ENCODE measurements around the gene CHRM1. TPM values are rescaled to one million over a fixed set of nuclear protein-coding genes. Genes with fewer than 3 reads are reported as not detected.

CHRM1 gene
- total and polyA plus RNA-seq, 2 of the 13 experiments (the other 11 are each of a cell fraction or from before 2014, with no cell fraction given), result not detected

DNA sequence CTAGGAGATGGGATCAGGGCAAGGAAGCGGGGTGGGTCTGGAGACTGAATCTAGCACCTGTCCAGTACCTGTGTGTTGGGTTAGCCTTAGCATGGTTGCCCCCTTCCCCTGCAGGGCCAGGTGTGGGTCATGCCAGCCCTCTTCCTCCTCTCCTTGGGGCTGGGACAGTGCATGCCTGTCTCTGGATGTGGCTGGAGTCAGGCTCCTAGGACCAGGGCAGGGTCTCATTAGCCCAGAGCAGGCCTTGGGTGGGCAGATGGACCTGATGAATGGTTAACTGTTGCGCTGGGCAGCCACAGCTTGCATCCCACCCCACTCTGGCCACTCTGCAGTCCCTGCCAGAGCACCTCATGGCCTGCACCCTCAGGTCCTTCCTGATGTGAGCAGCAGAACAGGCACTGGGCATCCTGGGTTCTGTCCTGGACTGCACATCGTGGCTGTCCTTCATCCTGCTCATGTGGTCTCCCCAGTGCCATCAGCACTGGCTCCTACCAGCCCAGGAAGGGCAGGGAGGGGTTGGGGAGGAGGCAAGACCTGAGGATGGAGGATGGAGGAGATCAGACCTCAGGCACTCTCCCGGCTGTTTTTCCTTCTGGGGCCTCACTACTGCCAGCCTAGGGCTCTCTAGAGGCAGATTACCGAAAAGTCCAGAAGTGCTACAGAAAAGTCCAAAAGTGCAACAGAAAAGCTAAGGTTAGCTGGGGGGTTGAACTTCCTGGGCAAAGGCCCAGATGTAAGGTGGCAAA lies 12.8 kb upstream of the CHRM1 start:
- H4K20me1 ChIP-seq (ENCODE audit: insufficient read depth, low read length), result no peaks in the 10 kb centered on the region
- in situ Hi-C loops (cut with HindIII; ENCODE audit: extremely low pct_ligation_motif_present, low pct_unique_long_range_greater_than_20kb), result no loop called here
- 29% methylated on average over 4 of the region's 5 CpGs for WGBS (ENCODE audit: low lambda C conversion rate)
- H3K36me3 ChIP-seq (replicated peaks in 1 of 2; ENCODE audit: control insufficient read depth in 1 of 2, insufficient read depth in 2 of 2, low read length in 2 of 2), result no peaks in the 10 kb centered on the region
- no peaks in the 10 kb centered on the region for H3K79me2 ChIP-seq (ENCODE audit: insufficient read depth, low read length)
- H3K4me2 ChIP-seq (ENCODE audit: low read depth, low read length), result no peak overlapping the region
- BruUV-seq (replicated peaks), result no TSS peak
- no peak for FAIRE-seq
- DNase-seq (ENCODE audit: low spot score), result no peak
- H3K9me3 ChIP-seq (ENCODE audit: low read length), result no peaks in the 10 kb centered on the region
- H3K4me3 ChIP-seq (replicated peaks in 1 of 3; ENCODE audit: insufficient read depth in 1 of 3, low read depth in 2 of 3, low read length in 3 of 3), result no peak overlapping the region
- ATAC-seq, result peak; percentile 21; the same call in 1 of the 3 replicates
- H3K27ac ChIP-seq (ENCODE audit: extremely low read length, insufficient read depth, low read length), result no peak overlapping the region
- CTCF ChIA-PET (ENCODE audit: low intra/inter-chr PET ratio, low total read pairs), result no interaction called here
- peaks cover 5 to 12% of the 10 kb centered on the region in 2 experiments; a peak in 3 of 5 replicates for H3K27me3 ChIP-seq (ENCODE audit: control insufficient read depth in 1 of 2, insufficient read depth in 2 of 2, low read length in 2 of 2)
- H3K9ac ChIP-seq (ENCODE audit: insufficient read depth, low read depth, low read length), result no peak overlapping the region
- POLR2A ChIA-PET, result no interaction called here
- TF ChIP-seq ZNF256 (CRISPR knock-in tag; conservative IDR thresholded peaks at IDR 0.05) (no peak), PPARG (CRISPR knock-in tag; conservative IDR thresholded peaks at IDR 0.05) (no peak)
- TF ChIP-seq, protein P1, sequence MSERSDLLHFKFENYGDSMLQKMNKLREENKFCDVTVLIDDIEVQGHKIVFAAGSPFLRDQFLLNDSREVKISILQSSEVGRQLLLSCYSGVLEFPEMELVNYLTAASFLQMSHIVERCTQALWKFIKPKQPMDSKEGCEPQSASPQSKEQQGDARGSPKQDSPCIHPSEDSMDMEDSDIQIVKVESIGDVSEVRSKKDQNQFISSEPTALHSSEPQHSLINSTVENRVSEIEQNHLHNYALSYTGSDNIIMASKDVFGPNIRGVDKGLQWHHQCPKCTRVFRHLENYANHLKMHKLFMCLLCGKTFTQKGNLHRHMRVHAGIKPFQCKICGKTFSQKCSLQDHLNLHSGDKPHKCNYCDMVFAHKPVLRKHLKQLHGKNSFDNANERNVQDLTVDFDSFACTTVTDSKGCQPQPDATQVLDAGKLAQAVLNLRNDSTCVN (CRISPR knock-in tag; IDR thresholded peaks at IDR 0.05; ENCODE audit: borderline replicate concordance), result peak; percentile 92
- 0 out of 2 replicates have a peak, but pooled peaks cover 5% of the 10 kb centered on the region for H3K4me1 ChIP-seq (ENCODE audit: insufficient read depth, low read length)
- H2AFZ ChIP-seq (ENCODE audit: low read length), result no peak overlapping the region
- intact Hi-C loops (cut with micrococcal nuclease; ENCODE audit: unreplicated experiment), result no loop called here

DNA sequence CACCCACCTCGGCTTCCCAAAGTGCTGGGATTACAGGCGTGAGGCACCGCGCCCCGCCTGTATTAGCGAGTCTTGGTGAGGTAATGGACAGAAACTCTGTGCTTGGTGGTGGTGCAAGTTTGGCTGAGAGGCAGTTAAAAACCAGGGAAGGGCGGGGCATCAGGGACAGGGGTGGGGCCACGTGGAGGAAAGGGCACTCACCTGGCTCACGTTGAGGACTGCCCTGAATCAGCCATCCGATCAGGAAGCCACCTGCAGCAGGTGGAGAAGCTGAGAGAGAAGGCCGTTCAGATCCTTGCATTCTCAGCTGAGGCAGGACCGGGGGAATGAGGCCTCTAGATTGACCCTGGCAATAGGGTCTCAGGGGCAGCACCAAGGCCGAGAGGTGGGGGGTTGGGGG lies 12.1 kb upstream of the CHRM1 start:
- CTCF ChIA-PET (ENCODE audit: low intra/inter-chr PET ratio, low total read pairs), result no interaction called here
- POLR2A ChIA-PET, result no interaction called here
- ATAC-seq, result no peak
- no peaks in the 10 kb centered on the region for H3K36me3 ChIP-seq (replicated peaks in 1 of 2; ENCODE audit: control insufficient read depth in 1 of 2, insufficient read depth in 2 of 2, low read length in 2 of 2)
- H3K4me2 ChIP-seq (ENCODE audit: low read depth, low read length), result no peak overlapping the region
- H3K9ac ChIP-seq (ENCODE audit: insufficient read depth, low read depth, low read length), result no peak overlapping the region
- TF ChIP-seq ZNF225 (CRISPR knock-in tag; IDR thresholded peaks at IDR 0.05) (no peak), ZFP82 (CRISPR knock-in tag; IDR thresholded peaks at IDR 0.05; ENCODE audit: borderline replicate concordance) (no peak), WIZ (CRISPR knock-in tag; IDR thresholded peaks at IDR 0.05) (no peak), ZNF749 (CRISPR knock-in tag; IDR thresholded peaks at IDR 0.05; ENCODE audit: borderline replicate concordance) (no peak), ZNF556 (CRISPR knock-in tag; IDR thresholded peaks at IDR 0.05; ENCODE audit: borderline replicate concordance) (no peak), EZH2 (conservative IDR thresholded peaks at IDR 0.05; ENCODE audit: low read depth, low read length) (no peak), ZNF205 (CRISPR knock-in tag; IDR thresholded peaks at IDR 0.05) (no peak), NFE2L2 (IDR thresholded peaks at IDR 0.05; ENCODE audit: low read length) (no peak), BORCS8-MEF2B (CRISPR knock-in tag; IDR thresholded peaks at IDR 0.05) (no peak), SIX1 (CRISPR knock-in tag; IDR thresholded peaks at IDR 0.05; ENCODE audit: borderline replicate concordance) (no peak)
- TF ChIP-seq, protein P2, sequence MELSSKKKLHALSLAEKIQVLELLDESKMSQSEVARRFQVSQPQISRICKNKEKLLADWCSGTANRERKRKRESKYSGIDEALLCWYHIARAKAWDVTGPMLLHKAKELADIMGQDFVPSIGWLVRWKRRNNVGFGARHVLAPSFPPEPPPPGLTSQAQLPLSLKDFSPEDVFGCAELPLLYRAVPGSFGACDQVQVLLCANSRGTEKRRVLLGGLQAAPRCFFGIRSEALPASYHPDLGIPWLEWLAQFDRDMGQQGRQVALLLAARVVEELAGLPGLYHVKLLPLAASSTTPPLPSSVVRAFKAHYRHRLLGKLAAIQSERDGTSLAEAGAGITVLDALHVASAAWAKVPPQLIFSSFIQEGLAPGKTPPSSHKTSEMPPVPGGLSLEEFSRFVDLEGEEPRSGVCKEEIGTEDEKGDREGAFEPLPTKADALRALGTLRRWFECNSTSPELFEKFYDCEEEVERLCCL (CRISPR knock-in tag; IDR thresholded peaks at IDR 0.05; ENCODE audit: borderline replicate concordance), result no peak
- no peak overlapping the region for H3K27ac ChIP-seq (ENCODE audit: extremely low read length, insufficient read depth, low read length)
- intact Hi-C loops (cut with micrococcal nuclease; ENCODE audit: unreplicated experiment) (no loop called here), in situ Hi-C loops (cut with HindIII; ENCODE audit: extremely low pct_ligation_motif_present, low pct_unique_long_range_greater_than_20kb) (no loop called here)
- no peak overlapping the region for H3K4me3 ChIP-seq (replicated peaks in 1 of 3; ENCODE audit: insufficient read depth in 1 of 3, low read depth in 2 of 3, low read length in 3 of 3)
- BruUV-seq (replicated peaks), result no TSS peak
- no peaks in the 10 kb centered on the region for H4K20me1 ChIP-seq (ENCODE audit: insufficient read depth, low read length)
- H3K27me3 ChIP-seq (ENCODE audit: control insufficient read depth in 1 of 2, insufficient read depth in 2 of 2, low read length in 2 of 2), result peaks cover 5 to 19% of the 10 kb centered on the region in 2 experiments; a peak in 3 of 5 replicates
- H3K9me3 ChIP-seq (ENCODE audit: low read length), result no peaks in the 10 kb centered on the region
- H2AFZ ChIP-seq (ENCODE audit: low read length), result no peak overlapping the region
- WGBS (ENCODE audit: low lambda C conversion rate), result 56% methylated on average over 13 of the region's 13 CpGs
- FAIRE-seq, result no peak
- H3K79me2 ChIP-seq (ENCODE audit: insufficient read depth, low read length), result no peaks in the 10 kb centered on the region
- DNase-seq (ENCODE audit: low spot score), result no peak
- H3K4me1 ChIP-seq (ENCODE audit: insufficient read depth, low read length), result 0 out of 2 replicates have a peak, but pooled peaks cover 5% of the 10 kb centered on the region

Data from HepG2 (cell line).